ENCODE measurements around the gene RPL37. TPM values are rescaled to one million over a fixed set of nuclear protein-coding genes. Genes with fewer than 3 reads are reported as not detected.

RPL37 gene
- total RNA-seq, 4 donors from 2014 or later, result 119 to 984 (median 276) TPM

GRCh38 chr5:40831346-40832210 is 3.4 kb downstream of the RPL37 start:
- H3K4me3 ChIP-seq, result no peak overlapping the region

DNA sequence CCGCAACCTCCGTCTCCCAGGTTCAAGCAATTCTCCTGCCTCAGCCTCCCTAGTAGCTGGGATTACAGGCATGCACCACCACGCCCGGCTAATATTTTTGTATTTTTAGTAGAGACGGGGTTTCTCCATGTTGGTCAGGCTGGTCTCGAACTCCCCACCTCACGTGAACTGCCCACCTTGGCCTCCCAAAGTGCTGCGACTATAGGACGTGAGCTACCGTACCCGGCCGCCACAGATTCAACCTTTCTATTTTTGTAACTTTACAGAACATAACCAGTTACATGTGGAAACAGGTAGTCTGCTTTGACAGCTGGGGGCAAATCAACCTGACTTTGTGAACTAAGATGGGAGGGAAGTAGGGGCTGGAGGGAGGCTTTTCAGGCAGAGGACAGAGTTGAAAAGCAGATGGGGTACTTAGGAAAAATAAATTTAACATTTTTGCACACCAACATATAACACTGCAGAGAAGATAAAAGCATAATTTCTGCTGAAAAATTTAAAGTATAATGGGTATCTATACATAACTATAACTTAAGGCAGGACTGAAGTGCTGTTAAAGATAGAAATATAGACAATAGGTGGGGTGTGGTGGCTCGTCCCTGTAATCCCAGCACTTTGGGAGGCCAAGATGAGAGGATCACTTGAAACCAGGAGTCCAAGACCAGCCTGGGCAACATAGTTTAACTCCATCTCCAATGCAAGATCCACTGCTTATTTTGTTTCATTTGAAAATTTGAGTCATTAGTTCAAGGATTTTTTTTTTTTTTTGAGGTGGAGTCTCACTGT is 5.1 kb downstream of the RPL37 start:
- no peak overlapping the region for H3K4me3 ChIP-seq
- H3K4me1 ChIP-seq, result peaks cover 13 to 26% (median 18%) of the 10 kb centered on the region in 4 donors
- H3K9me3 ChIP-seq, result no peaks in the 10 kb centered on the region
- no peak for TF ChIP-seq POLR2A (IDR thresholded peaks at IDR 0.05; ENCODE audit: low read depth)
- TF ChIP-seq CTCF (IDR thresholded peaks at IDR 0.05), result no peak
- TF ChIP-seq POLR2AphosphoS5 (IDR thresholded peaks at IDR 0.05), result no peak
- TF ChIP-seq EP300 (IDR thresholded peaks at IDR 0.05), result no peak
- peaks cover 65 to 87% (median 85%) of the 10 kb centered on the region in 4 donors for H3K36me3 ChIP-seq
- 92% methylated on average over 13 of the region's 13 CpGs for WGBS
- intact Hi-C loops (cut with DNase I), result loop anchor here (5.0 kb wide), 1 partner anchor 73 kb away; the partner anchor contains the start of gene TTC33
- peak; percentile 53 for DNase-seq (ENCODE audit: extremely low spot score)
- no peak overlapping the region for H3K27ac ChIP-seq (replicated peaks in 1 of 4)
- no peaks in the 10 kb centered on the region for H3K27me3 ChIP-seq

More at GRCh38 chr5:40831346-40832210, 3.4 kb downstream of the RPL37 start:
- Histone ChIP-seq H3K36me3 (peaks cover 65 to 76% (median 72%) of the 10 kb centered on the region in 4 donors), H3K27me3 (no peaks in the 10 kb centered on the region), H3K9me3 (no peaks in the 10 kb centered on the region), H3K27ac (replicated peaks in 1 of 4) (no peak overlapping the region), H3K4me1 (peaks cover 16 to 35% (median 24%) of the 10 kb centered on the region in 4 donors)
- no peak for DNase-seq (ENCODE audit: extremely low spot score)
- TF ChIP-seq POLR2AphosphoS5 (IDR thresholded peaks at IDR 0.05), result no peak
- WGBS, result 80% methylated on average over 4 of the region's 4 CpGs
- intact Hi-C loops (cut with DNase I), result loop anchor here (5.0 kb wide), 1 partner anchor 74 kb away; the partner anchor contains the start of gene TTC33

DNA sequence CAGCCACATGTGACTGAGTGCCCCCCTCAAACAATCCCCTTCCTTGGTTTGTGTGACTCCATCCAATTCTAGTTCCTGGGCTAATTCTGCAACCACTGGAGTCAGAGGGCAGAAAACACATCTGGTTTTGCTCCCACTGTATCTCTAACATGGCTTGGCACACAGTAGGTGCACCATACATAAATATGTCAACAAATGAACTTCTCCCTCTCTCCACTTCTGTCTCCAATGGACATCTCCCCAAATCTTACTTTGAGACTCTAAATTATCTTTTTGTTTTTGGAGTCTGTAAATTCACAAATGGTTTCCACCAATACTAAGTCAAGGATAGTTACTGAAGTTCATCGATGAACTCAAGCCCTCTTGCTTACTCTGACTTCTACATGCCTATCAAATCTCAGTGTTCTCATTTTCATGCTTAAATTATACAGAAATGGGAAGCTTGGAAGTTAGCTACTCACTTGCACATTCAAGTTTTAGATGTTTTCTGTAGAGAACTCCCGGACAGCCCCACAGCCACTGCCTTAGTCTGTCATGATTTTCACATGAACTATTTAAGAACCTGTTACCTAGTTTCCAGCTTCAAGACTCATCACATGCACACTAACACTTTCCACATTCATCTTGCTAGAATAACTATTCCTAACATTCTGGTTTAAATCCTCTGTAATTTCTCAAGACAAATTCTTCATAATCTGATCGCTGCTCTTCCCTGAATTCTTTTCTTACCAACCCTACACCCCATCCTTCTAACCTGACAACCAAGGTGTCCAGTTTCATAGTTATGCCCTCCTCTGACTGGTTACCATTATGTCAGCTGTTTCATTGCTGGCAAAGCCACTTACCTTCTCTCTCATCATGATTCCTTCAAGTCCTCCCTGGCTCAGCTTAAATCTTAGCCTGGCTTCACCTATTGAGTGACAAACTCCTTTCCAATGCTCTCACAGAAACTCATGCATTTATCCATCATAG is 6.0 kb downstream of the RPL37 start:
- peak; percentile 53 for DNase-seq (ENCODE audit: extremely low spot score)
- intact Hi-C loops (cut with DNase I), result no loop called here
- WGBS, result 87% methylated on average over 3 of the region's 3 CpGs
- Histone ChIP-seq H3K4me1 (peaks cover 9 to 20% (median 14%) of the 10 kb centered on the region in 4 donors), H3K4me3 (no peak overlapping the region), H3K27me3 (no peaks in the 10 kb centered on the region), H3K36me3 (peaks cover 65 to 86% (median 85%) of the 10 kb centered on the region in 4 donors), H3K27ac (replicated peaks in 1 of 4) (no peak overlapping the region), H3K9me3 (no peaks in the 10 kb centered on the region)
- TF ChIP-seq POLR2A (IDR thresholded peaks at IDR 0.05; ENCODE audit: low read depth) (no peak), CTCF (IDR thresholded peaks at IDR 0.05) (no peak), POLR2AphosphoS5 (IDR thresholded peaks at IDR 0.05) (no peak), EP300 (IDR thresholded peaks at IDR 0.05) (no peak)

DNA sequence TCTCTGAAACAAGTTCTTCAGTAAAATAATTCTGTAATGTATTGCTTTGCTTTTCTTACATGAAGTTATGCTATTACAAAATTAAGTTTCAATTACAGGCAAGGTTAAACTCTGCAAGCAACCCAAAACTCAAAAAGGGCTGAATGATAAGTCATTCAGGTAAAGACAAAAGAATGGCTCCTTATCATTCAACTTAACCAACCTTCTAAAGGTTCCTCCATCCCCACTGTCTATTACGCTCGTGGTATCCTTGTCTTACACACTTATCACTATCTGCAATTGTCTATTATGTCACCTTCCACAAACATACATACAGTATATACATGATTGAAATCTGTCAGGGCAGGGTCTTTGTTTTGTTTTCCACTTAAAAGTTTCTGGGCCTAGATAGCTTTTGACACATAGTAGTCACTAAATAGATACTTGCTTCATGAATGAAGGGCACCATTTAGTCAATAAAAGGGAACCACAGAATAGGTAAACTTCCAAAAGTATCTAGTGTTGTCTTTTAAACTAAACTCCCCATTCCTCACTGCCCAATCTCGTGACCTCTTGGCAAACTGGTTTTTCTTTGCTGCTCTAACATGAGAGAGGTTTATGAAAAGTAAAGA is 6.9 kb downstream of the RPL37 start:
- peaks cover 58 to 79% (median 77%) of the 10 kb centered on the region in 4 donors for H3K36me3 ChIP-seq

More for the DNA sequence above, 6.9 kb downstream of the RPL37 start:
- Histone ChIP-seq H3K4me3 (no peak overlapping the region), H3K27ac (replicated peaks in 1 of 4) (no peak overlapping the region), H3K4me1 (peaks cover 3 to 12% (median 6%) of the 10 kb centered on the region in 4 donors), H3K27me3 (no peaks in the 10 kb centered on the region), H3K9me3 (no peaks in the 10 kb centered on the region)
- TF ChIP-seq CTCF (IDR thresholded peaks at IDR 0.05), result no peak
- TF ChIP-seq POLR2AphosphoS5 (IDR thresholded peaks at IDR 0.05), result no peak
- intact Hi-C loops (cut with DNase I), result no loop called here
- 83% methylated on average over 3 of the region's 3 CpGs for WGBS
- no peak for DNase-seq (ENCODE audit: extremely low spot score)
